Measurements from ENCODE around the gene NECTIN1.
"Not testable (repeated sequence)": the region's sequence is repeated elsewhere in the genome, so short reads cannot be mapped to it uniquely, and the experiment has no call there.

NECTIN1 gene

DNA sequence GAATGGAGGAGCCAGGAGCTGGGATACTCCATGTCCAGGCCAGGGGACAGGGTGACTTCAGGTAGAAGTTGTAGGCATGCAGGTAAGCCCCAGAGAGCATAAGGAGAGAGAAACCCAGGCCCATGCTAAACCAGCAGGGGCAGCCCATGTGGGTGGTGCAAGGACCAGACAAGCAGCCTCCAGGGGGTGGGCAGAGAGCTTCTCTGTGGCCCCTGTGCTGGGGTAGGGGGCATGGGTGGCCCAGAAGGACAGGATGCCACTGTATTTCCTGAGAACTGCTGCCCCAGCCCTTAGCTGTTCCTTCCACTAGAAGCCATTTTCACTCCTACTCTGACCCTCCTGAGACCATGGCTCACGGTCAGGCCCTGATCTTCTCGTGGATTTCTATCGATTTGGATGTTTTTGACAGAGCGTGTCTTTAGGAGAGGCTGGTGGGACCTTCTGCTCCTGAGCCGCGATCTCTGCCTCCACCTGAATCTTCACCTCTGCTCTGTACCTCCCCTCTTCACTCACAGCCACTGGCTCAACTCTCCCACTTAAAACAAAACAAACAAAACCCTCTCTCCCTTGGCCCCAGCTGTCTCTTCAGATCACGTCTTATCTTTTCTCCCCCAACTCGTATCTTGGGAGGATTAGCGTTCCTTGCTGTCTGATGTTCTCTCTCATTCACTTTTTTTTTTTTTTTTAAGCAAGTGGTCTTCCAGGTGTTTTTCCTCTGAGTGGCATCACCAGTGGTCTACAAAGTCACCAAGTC lies 112.2 kb downstream of the NECTIN1 start:
- no peak for DNase-seq (ENCODE audit: low read depth)

DNA sequence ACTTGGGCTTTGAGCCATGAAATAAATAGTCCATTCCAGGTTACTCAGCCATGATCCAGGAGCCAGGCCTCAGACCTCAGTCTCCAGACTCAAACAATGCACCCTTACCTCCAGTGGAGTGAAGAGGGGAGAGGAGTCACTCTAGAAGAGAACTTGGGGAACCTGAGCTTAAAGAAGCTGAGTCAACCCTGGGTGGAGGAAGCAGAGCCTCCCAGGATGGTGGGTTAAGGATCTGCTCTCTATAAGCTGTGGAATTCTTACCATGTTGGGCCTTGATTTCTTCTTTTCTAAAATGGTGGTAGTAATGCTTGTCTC lies 113.2 kb downstream of the NECTIN1 start:
- no peak for DNase-seq (ENCODE audit: low read depth)

DNA sequence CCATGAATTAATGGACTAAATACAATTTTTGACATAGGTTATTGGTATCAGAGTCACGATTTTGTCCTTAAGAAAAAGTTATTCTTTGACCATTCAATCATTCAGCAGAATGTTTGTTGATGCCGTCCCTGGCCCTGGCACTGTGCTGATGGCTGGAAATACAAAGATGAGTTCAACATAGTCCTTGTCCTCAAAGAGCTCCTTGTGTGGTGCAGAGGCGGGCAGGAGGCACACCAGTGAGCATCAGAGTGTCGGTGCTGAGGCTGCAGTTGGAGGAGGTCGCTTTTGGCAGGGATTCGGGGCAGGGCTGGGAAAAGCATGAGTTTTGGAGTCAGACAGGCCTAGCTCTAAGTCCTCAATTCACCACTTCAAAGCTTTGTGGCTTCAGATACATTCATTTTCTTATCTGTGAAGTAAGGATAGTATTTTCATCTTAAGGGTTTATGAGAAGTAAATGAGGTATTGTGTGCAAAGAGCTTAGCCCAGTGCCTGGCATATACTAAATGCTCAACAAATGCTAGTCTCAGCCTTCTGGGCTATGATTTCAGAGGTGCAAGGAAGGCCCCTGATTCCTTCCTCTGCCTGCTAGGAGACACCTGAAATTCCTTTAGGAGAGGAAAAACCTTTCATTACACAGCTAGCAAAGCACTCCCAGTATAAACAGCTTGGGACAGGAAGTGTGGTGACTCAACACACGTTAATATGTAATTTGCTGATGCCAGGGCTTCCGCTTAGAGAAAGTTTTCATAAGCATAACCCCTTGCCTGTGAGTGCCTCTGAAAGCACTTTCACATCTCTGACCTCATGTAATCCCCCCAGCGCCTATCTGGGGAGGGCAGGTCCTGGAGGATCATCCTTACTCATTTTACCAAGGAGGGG lies 113.8 kb downstream of the NECTIN1 start:
- DNase-seq (ENCODE audit: low read depth), result no peak

DNA sequence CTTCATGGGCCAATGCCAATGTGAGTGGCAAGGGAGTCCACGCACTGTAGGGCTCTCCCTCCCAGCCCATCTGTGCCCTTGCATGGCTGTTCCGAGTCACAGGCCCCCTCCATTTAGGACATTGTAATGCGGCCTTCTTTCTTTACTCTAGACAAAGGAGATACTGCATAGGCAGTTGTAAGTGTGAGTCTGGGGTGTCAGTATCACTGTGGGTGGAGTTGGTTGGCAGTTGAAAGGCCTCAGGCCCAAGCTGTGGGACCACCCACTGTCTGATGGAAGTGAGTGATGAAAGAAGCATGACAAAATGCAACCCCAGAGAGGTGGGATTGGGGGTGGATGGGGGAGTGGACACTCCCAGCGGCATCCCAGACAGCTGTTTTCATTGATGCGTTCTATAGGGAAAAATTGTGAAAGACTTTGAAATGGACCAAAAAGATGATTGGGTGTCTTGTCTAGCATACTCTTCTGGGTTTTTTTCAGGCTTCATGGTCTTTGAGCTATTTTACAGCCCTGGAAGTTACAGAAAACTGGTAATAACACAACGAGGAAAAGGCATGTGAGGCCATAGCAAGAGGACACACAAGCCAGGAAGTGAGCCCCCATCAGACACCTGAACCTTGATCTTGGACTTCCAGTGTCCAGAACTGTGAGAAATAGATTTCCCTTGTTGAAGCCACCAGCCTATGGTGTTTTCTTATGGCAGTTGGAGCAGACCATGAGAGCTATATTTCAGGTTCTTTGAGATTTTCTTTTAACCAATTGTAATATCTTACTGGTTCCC lies 114.6 kb downstream of the NECTIN1 start:
- no peak for DNase-seq (ENCODE audit: low read depth)

DNA sequence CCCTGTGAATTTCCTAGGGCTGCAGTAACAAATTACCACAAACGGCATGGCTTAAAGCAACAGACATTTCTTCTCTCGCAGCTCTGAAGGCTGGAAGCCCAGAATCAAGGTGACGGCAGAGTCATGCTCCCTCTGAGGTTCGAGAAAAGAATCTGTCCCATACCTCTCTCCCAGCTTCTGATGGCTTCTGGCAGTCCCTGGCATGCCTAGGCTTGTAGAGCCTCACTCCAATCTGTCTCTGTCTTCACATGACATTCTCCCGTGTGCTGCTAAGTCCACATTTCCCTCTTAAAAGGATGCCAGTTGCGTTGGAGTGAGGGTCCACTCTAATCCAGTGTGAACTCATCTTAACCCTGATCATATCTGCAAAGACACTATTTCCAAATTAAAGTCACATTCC lies 116.2 kb downstream of the NECTIN1 start:
- DNase-seq (ENCODE audit: low read depth), result no peak

DNA sequence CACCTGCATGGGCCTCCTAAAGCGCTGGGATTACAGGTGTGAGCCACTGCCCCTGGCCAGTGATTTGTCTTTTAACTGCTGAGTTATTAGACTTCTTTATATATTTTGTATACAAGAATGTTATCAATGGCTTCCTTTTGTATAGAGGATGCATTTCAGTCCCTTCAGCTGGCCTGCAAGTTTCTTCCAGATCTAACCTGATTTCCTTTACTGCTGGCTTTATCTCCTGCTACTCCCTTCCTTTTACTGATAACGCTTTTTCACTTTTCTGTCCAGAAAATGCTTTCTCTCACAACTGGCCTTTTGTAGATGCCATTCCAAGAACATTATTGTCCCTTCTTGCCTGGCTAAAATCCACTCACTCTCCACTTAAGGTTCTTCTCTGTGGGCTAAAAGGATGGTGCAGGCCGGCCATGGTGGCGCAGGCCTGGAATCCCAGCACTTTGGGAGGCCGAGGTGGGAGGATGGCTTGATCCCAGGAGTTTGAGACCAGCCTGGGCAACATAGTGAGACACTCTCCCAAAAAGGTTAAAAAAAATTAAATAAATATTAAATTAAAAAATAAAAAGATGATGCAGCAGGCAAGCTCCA lies 118.1 kb downstream of the NECTIN1 start:
- DNase-seq (ENCODE audit: low read depth), result no peak

DNA sequence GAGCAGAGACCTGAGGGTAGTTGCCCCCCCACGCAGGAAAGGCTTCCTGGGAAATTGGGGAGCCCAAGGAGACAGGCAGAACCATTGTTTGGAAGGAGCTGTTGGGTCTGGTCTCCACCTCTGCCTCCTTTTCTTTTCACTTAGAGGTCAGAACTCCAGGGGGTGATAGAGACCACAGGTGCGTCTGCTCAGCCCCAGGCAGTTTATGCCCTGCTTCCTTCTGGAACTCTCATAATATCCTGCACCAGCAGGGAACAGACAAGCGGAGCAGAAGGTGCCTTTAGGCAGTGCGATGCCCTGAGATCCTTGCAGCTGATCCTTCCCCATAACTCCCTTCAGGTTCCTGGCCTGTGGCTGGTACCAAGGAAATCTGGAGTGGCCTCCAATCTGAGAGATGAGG lies 120.2 kb downstream of the NECTIN1 start:
- DNase-seq (ENCODE audit: low read depth), result no peak

DNA sequence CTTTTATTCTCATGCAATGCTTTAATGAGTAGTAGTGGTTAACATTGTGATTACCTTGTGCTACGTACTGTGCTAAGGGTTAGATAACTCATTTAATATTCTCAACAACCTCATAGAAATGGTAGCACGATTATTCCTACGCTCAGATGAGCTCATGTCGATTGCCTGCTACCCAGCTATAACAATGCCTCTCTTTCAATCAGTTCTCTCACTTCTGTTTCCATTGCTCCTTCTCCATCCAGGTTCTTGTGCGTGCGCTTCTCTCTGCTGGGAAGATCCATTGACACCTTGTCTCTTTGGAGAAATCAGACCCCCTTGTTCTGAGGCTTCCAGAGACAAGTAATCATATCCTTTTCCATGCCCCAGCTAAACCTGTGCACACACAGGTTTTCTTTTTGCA lies 120.8 kb downstream of the NECTIN1 start:
- no peak for DNase-seq (ENCODE audit: low read depth)

DNA sequence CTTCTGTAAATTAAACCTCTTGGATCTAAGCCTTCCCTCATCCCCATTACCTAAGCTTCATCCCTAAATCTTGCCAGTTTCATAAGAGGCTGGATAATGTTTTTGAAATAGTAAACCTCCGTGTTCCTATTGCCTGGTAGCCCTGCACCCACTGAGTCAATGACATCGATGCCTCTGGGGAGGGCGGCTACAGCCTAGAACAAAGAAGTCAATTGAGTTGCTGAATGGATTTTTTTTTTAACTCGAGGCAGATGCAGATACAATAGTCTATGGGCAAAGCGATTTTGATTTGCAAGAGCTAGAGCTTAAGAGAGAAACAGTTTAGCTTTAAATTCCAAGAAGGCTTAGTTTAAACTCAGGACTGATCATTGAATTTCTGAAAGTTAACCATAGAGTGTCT lies 121.3 kb downstream of the NECTIN1 start:
- no peak for DNase-seq (ENCODE audit: low read depth)

DNA sequence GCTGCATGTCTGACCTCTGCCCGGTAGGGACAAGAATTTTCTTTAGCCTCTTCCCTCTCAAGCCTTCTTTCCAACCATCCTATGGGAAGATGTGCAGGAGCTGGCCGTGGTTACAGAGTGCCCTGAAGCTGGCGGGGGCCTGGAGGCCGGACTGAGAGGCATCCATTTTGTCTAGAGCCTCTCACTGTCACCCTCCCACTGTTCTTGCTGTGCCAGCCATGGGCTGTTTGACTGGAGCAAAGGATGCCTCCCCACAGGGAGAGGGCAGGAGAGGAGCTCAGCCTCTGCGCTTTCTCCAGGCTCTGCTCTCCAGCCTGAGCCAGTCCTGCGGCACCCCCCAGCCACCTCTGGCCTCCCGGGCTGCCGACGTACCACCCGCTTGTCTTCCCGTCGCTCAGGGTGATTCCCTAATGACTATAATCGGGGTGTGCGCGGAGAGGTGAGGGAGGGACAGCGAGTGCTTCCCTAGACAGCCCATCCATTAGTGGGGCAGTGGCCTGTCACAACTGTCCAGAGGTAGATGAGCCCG lies 123.8 kb downstream of the NECTIN1 start:
- no peak for DNase-seq (ENCODE audit: low read depth)

DNA sequence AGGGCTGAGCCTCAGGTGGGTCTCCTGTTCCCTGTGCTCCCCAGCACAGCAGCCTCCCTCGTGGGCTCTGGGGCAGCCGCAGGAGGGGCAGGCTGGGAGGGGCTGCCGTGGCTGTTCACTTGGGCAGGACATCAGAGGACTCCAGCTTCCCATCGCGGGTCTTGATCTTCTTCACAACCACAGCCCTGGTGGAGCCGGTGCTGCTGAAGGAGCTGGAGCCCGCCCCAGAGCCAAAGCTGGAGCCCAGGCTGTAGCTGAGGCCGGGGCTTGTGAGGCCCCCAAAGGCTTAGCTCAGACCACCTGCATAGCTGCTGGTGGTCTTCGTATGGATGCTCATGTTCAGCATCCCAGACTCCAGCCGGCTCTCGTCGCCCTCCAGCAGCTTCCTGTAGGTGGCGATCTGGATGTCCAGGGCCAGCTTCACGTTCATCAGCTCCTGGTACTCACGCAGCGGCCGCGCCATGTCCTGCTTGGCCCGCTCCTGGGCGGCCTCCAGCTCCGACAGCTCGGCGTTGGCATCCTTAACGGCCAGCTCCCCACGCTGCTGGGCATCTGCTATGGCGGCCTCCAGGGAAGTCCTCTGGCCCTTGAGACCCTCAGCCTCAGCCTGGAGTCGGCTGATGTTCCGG lies 126.1 kb downstream of the NECTIN1 start:
- DNase-seq (ENCODE audit: low read depth), result no peak

DNA sequence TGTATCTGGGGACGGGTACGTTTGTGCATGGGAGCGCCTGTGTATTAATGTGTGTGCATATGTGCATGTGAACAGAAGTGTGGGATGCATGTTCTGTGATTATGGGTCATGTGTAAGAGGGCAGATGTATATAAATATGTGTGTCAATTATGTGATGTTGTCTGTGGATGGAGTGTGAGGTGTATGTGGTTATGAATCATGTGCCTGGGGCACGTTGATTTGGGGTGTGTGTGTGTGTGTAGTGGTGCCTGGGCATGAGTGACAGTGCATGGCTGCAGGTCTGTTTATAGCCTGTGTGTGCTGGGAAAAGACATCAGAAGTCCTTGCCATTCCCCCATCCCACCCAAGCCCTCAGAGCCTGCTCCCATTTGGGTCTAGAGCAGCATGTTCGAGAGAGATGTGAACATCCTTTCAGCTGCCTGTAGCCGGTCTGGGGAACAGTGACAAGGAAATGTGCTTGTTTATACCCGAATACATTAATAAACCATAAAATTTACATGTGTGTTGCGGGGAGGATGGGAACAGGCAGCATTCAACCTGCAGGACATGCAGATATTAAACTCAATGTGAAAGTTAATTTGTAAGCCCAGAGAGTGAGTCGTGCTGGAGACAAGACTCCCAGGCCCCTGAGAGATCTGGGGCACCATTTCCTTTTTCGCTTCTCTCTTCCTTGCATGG lies 129.0 kb downstream of the NECTIN1 start:
- DNase-seq (ENCODE audit: low read depth), result no peak

DNA sequence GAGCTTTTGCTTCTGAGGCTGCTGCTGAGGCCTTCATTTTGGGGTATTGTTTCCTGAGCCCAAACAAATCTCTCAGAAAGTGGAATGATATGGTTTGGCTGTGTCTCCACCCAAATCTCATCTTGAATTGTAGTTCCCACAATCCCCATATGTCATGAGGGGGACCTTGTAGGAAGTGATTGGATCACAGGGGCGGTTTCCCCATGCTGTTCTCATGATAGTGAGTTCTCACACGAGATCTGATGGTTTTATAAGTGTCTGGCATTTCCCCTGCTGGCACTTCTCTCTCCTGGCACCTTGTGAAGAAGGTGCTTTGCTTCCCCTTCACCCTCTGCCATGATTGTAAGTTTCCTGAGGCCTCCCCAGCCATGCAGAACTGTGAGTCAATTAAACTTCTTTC lies 133.1 kb downstream of the NECTIN1 start:
- not testable (repeated sequence) for DNase-seq (ENCODE audit: low read depth)

DNA sequence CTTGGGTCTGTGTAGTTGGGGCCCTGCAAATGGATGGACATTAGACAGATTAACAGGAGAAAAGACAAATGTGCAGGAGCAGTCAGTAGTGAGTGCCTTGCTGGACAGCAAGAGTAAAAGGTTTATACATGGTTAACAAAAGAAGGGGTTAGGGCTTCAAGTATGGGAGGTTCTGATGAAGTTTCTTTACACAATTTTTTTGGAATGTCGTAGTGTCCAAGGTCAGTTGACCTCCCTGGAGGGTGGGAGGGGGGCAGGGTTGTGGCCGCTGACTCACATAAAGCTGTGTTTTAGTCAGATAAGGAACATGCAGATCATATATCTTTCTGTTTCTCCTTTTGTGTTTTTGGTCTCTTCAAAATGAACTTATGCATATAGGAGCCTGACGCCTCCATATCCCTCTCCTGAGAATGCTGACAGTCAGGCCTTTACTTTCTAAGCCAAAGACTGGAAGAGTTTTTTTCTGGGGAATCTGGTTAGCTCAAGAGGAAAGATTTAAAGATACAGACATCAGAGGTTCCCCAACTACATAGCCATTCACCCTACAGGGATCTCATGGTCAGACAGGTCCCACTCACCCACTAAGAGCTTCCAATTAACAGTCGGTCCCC lies 134.3 kb downstream of the NECTIN1 start:
- no peak for DNase-seq (ENCODE audit: low read depth)

DNA sequence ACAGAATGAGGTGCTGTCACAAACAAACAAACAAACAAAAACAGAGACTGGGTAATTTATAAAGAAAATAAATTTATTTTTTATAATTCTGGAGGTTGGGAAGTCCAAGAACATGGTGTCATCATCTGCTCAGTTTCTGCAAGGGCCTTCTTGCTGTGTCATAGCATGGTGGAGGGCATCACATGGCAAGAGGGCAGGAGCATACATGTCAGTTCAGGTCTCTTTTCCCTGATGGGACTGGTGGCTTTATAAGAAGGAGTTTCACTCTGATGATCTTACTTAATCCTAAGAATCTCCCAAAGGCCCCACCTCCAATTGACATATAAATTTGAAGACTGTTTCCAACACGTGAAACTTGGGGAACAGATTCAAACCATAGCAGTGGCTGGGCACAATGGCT lies 135.7 kb downstream of the NECTIN1 start:
- no peak for DNase-seq (ENCODE audit: low read depth)

DNA sequence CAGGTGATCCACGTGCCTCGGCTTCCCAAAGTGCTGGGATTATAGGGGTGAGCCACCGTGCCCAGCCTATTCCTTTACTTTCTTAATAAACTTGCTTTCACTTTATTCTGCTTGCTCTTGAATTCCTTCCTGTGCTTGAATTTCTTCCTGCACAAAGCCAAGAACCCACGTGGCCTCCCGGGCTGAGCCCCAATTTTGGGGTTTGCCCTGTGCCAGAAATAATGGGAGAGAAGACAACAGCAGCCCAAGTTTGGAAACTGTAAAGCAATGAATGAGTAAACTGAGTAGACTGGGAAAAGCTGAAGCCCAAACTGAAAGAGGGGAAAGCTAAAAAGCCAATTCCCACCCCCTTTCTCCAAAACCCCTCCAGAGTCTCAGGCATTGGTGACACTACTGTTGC lies 136.4 kb downstream of the NECTIN1 start:
- no peak for DNase-seq (ENCODE audit: low read depth)

DNA sequence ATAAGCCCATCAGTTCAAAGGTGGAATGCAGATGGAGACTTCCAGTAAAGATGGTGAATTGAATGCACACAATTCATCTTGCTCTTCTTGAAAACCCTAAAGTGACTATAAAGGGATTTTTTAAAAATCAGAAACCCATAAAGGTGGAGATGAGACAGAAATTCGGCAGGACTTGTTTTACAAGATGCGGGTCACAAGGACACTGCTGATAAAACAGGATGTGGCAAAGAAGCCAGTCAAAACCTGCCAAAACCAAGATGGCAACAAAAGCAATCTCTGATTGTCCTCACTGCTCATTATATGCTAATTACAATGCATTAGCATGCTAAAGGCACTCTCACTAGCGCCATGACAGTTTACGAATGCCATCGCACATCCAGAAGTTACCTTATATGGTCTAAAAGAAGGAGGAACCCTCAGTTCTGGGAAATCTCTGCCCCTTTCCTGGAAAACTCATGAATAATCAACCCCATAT lies 137.1 kb downstream of the NECTIN1 start:
- DNase-seq (ENCODE audit: low read depth), result no peak

DNA sequence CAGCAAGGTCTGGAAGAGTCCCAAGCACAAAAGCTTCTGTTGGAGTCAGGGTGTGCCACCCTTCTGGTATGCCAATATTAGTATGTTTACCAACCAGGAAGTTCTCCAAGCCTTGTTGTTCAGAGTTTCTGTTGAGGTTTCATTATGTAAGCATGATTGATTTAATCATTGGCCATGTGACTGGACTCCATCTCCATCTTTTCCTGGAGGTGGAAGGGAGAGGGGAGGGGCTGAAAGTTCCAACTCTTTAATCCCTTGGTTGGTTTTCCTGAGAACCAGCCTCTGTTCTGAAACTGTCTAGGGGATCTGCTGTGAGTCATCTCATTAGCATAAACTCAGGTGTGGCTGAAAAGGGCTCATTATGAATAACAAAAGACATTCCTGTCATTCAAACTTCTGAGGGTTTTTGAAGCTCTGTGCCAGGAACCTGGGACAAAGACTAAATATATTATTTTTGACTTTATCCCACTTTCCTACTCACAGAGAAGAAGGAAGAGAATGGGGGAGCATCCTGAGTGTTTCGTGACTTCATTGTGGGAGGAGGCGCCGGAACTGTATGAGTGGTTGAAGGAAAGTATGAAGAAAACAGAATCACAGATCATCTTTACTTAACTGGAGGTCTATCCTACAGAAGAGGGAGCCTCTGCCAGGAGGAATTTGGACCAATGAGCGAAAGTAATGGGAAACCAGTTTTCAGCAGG lies 138.2 kb downstream of the NECTIN1 start:
- no peak for DNase-seq (ENCODE audit: low read depth)

DNA sequence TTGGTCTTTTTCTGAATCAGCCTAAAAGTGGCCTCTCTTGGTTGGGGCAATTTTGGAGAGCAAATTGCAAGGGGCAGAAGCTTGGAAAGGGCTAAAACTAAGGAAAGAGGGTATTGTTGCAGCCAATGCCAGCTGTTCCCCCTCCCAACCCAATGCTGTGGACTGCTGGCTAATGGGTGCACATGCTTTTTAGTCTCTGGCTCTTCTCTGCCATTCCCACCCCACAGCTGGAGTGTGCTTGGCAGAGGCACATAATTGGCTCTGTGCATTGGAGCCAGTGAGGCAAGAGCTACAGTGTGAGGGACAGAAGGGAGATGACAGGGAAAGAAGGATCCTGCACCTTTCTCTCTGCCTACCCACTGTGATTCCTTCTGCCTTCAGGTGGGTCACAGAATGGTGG lies 140.0 kb downstream of the NECTIN1 start:
- DNase-seq (ENCODE audit: low read depth), result no peak
